ENCODE results near the gene USP50.

USP50 gene

DNA sequence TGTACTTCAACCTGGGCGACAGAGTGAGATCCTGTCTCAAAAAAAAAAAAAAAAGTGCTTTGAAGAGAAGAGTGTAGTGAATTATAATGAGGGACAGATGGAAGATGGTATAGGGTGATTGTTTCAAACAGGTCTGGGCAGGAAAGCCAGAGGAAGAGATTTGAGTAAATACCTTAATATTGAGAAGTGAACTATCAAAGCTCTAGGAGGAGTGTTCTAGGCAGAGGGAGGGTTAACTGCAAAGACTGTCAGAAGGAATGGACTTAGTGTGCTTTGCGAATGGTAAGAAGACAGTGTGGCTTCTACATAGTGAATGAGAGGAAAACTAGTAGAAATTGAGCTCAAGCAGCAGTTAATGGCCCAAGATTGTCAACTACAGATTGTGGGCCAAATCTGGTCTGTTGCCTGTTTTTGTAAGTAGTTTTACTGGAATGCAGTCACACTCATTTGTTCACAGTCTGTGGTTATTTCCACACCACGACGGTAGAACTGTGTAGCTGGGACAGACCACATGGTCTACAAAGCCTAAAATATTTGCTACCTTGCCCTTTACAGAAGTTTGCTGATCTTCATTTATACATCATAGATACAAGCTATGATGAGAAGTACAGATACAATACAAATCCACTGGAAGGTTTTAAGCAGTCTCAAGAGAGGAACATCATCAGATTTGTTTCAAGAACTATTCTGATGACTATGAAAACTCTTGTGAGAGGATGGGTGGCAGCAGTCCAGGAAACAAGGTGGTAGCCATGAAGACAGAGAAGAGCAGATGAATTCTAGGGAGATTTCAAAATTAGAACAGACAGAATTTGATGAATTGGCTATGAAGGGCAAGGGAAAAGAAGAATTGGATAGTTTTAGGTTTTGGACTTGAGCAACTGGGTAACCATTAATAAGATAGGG lies 16.5 kb upstream of the USP50 start:
- H3K4me3 ChIP-seq (ENCODE audit: low read depth, low read length) = no peak overlapping the region
- no peak for DNase-seq (ENCODE audit: low read depth)
- TF ChIP-seq, protein P1, sequence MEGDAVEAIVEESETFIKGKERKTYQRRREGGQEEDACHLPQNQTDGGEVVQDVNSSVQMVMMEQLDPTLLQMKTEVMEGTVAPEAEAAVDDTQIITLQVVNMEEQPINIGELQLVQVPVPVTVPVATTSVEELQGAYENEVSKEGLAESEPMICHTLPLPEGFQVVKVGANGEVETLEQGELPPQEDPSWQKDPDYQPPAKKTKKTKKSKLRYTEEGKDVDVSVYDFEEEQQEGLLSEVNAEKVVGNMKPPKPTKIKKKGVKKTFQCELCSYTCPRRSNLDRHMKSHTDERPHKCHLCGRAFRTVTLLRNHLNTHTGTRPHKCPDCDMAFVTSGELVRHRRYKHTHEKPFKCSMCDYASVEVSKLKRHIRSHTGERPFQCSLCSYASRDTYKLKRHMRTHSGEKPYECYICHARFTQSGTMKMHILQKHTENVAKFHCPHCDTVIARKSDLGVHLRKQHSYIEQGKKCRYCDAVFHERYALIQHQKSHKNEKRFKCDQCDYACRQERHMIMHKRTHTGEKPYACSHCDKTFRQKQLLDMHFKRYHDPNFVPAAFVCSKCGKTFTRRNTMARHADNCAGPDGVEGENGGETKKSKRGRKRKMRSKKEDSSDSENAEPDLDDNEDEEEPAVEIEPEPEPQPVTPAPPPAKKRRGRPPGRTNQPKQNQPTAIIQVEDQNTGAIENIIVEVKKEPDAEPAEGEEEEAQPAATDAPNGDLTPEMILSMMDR (IDR thresholded peaks at IDR 0.05; ENCODE audit: low read depth, low read length, missing control alignments) = no peak

DNA sequence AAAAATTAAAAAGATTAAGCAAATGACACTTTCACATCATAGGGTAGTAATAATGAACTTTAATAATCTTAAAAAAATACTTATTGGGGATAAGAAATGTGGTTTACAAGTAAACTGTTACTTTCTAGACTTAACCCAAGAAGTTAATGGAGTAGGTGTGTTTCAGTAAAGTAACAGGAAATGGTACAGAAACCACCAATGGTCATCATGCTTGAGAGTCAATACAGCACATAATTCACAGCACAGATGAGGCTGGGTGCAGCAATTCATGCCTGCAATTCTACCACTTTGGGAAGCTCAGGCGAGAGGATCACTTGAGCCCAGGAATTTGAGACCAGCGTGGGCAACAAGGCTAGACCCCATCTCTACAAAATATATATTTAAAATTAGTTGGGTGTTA lies 11.5 kb upstream of the USP50 start:
- H3K4me3 ChIP-seq (ENCODE audit: low read depth, low read length) = no peak overlapping the region
- TF ChIP-seq, protein P1 (IDR thresholded peaks at IDR 0.05; ENCODE audit: low read depth, low read length, missing control alignments) = no peak
- DNase-seq (ENCODE audit: low read depth) = no peak

DNA sequence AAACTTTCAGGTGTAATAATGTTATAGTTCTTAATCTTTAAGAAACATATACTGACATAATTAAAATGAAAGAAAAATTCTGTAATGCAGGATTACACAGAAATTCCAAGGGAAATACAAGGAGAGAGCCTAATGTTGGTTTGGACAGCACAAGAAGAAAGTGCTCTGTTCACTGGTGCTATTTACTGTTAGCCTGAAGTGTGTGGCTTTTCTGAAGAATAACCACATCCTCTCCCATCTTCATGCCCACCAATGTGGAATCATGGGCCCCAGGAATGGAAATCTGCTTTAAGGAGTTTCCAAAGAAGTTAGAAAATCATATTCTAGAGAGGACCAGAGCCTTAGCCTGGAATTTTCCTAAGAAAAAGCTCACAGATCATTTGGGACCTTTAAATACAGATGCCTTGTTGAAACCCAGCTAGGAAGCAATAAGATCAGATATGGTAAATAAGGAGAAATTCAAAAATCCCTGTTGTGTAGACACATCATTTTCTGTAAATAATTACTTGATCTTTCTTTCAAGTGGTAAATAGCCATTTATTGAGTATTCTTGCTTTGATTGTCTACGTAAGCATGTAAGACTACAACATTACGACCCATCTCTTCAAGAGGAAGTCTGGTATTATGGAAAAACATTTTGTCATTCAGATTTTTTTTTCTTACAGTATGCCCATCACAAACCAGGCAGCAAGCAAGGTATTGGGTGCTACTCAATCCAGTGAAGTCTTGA lies 10.3 kb upstream of the USP50 start:
- H3K4me3 ChIP-seq (ENCODE audit: low read depth, low read length) = no peak overlapping the region
- TF ChIP-seq, protein P1 (IDR thresholded peaks at IDR 0.05; ENCODE audit: low read depth, low read length, missing control alignments) = no peak
- DNase-seq (ENCODE audit: low read depth) = no peak

DNA sequence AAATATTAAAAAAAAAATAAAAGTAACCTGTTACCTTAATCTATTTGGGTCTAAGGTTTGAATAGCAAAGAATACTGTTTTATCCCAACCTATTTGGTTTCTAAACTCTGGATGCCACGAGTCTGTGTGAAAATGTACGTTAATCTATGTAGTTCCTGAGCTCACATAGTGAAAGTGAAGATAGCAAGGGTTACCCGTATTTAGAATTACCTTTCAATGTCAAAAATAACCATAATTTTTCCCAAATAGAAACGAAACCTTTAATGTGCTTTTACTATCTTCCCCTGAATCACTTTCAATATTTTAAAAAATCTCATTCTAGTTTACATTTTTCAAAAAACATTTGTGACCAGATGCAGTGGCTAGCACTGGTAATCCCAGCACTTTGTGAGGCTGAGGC lies 5.8 kb upstream of the USP50 start:
- TF ChIP-seq, protein P1 (IDR thresholded peaks at IDR 0.05; ENCODE audit: low read depth, low read length, missing control alignments) = no peak
- no peak overlapping the region for H3K4me3 ChIP-seq (ENCODE audit: low read depth, low read length)
- no peak for DNase-seq (ENCODE audit: low read depth)

DNA sequence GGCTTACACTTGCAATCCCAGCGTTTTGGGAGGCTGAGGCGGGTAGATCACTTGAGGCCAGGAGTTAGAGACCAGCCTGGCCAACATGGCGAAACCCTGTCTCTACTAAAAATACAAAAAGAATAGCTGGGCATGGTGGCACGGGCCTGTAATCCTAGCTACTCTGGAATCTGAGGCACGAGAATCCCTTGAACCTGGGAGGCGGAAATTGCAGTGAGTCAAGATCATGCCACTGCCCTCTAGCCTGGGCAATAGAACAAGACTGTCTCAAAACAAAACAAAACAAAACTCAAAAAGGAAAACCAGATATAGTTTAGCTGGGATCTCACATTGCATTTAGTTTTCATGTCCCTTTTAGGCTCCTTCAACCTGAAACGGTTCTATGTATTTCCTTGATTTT lies 2.9 kb upstream of the USP50 start:
- TF ChIP-seq, protein P1 (IDR thresholded peaks at IDR 0.05; ENCODE audit: low read depth, low read length, missing control alignments) = no peak

DNA sequence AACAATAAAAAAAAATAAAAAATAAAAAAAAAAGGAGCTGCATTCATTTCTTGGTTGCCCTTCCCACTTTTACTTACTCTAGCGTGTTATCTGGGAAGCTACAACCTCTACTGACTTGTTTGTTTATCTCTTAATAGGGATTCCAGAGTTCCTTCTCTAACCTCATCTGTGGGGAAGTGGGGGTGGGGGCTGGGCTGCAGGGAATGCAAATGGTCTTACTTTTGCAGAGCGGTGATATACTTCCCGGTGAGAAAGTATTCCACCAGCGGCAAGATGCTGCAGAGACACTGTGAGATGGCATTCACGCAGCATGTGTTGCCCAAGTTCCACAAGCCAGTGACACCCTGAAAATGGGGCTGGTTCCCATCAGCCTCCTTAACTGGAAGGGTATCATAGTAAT lies 2.1 kb downstream of the USP50 start:
- no peak overlapping the region for H3K4me3 ChIP-seq (ENCODE audit: low read depth, low read length)
- TF ChIP-seq, protein P1 (IDR thresholded peaks at IDR 0.05; ENCODE audit: low read depth, low read length, missing control alignments) = no peak
- no peak for DNase-seq (ENCODE audit: low read depth)

More for the DNA sequence above, 2.9 kb upstream of the USP50 start:
- no peak for DNase-seq (ENCODE audit: low read depth)
- no peak overlapping the region for H3K4me3 ChIP-seq (ENCODE audit: low read depth, low read length)
